Smooth muscle cell (in vitro differentiated cells): ENCODE results near the gene MYO9A. TPM values are rescaled to one million over a fixed set of nuclear protein-coding genes. Genes with fewer than 3 reads are reported as not detected.

Experiments used
- DNase-seq: peaks from one replicate; lab custom pipeline; 2025; ENCODE audit not compliant: unreplicated experiment; lab: John Stamatoyannopoulos, UW
- H2AFZ ChIP-seq: fragments of 200-600 bp; sonication (generic); 2 replicates; pipeline ENCODE4 v1.6.0; 2016; ENCODE audit warnings: antibody characterized with exemption, low read depth, mild to moderate bottlenecking
- H3F3A ChIP-seq: fragments of 200-600 bp; sonication (generic); 2 replicates; pipeline ENCODE4 v1.6.0; 2017; ENCODE audit warnings: antibody characterized with exemption, low read depth
- H3K27ac ChIP-seq: fragments of 200-600 bp; sonication (generic); 2 replicates; pipeline ENCODE4 v1.5.1; 2016; ENCODE audit warnings: low read depth, mild to moderate bottlenecking
- H3K27me3 ChIP-seq: fragments of 200-600 bp; sonication (generic); 2 replicates; pipeline ENCODE4 v1.6.1; 2016; ENCODE audit warnings: low read depth, mild to moderate bottlenecking
- H3K36me3 ChIP-seq: fragments of 200-600 bp; sonication (generic); 2 replicates; pipeline ENCODE4 v1.5.1; 2016; ENCODE audit warnings: low read depth
- H3K4me1 ChIP-seq: fragments of 200-600 bp; sonication (generic); 2 replicates; pipeline ENCODE4 v1.5.1; 2016; ENCODE audit warnings: low read depth
- H3K4me2 ChIP-seq: fragments of 200-600 bp; sonication (generic); 2 replicates; pipeline ENCODE4 v1.6.0; 2016; ENCODE audit warnings: mild to moderate bottlenecking
- H3K4me3 ChIP-seq: fragments of 200-600 bp; sonication (generic); 2 replicates; pipeline ENCODE4 v1.5.1; 2016; ENCODE audit warnings: mild to moderate bottlenecking
- H3K79me2 ChIP-seq: fragments of 200-600 bp; sonication (generic); 2 replicates; pipeline ENCODE4 v1.6.0; 2016; ENCODE audit warnings: low read depth, mild to moderate bottlenecking
- H3K9ac ChIP-seq: fragments of 200-600 bp; sonication (generic); 2 replicates; pipeline ENCODE4 v1.6.0; 2016; ENCODE audit warnings: low read depth
- H3K9me3 ChIP-seq: fragments of 200-600 bp; sonication (generic); replicated peaks from 2 replicates; pipeline ENCODE4 v1.5.1; 2016; ENCODE audit warnings: low read depth
- H4K20me1 ChIP-seq: fragments of 200-600 bp; sonication (generic); 2 replicates; pipeline ENCODE4 v1.6.0; 2016; ENCODE audit warnings: low read depth
- WGBS: methylation state at CpG from one replicate; pipeline ENCODE4 v1.1.7; 2016; ENCODE audit warnings: low lambda C conversion rate; 5-methylcytosine and 5-hydroxymethylcytosine counted together
- polyA plus RNA-seq: library from polyadenylated mRNA; unstranded; fragments of >200 nt; fragmentation: Nextera tagmentation; extraction: Ambion mirVana; gene quantifications from 2 replicates; pipeline ENCODE4 v1.2.1, GENCODE V29; 2016
- total RNA-seq: library from RNA; depleted of rRNA; stranded (reverse); fragments of >200 nt; gene quantifications from 2 replicates; pipeline ENCODE4 v1.2.3, GENCODE V29; 2014
- TF ChIP-seq, protein P1 (sequence below): fragments of 200-600 bp; sonication (generic); IDR thresholded peaks from 2 replicates; pipeline ENCODE4 v1.5.1; 2017; ENCODE audit warnings: borderline replicate concordance, mild to moderate bottlenecking, antibody characterized with exemption; ENCODE audit not compliant: insufficient read depth, poor library complexity, severe bottlenecking

The MYO9A gene
- total and polyA plus RNA-seq, 2 experiments from 2014 or later: 10.7 to 36.9 TPM

DNA sequence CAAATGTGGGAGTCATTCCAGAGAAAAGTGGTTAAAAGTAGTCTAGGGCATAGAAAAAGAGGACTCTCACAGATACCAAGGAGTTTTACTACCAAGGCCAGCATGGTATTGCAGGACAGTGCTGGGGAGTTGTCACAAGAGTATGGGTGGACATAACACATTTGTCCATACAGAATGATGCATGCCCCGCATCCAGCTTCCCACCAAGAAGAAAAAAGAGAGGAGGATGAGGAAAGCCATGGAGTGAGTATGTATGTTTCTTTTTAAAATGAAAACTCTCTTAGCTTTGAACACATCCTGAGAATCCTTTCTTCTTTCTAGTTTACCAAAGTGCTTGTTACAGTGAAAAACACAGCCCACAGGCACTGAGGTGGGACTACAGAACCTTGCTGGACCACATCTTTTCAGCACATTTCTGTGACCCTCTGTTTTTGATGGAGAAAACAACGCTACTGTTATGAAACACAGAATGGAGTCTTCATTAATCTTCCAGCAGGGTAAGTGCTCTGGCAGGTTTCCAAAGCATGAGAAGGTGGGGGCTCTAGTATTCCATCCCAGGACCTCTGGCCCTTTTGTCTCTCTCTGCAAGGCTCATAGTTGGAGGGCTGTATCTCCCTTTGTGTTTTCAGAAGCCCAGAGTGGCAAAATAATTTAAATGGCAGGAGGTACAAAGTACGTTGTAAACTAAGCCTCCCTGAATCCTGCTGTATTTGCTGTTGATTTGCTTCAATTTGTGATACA lies 294.9 kb downstream of the MYO9A start:
- Histone ChIP-seq H3K27ac (no peak overlapping the region), H3K79me2 (no peaks in the 10 kb centered on the region), H3K27me3 (no peaks in the 10 kb centered on the region), H3K36me3 (peaks cover 30% of the 10 kb centered on the region), H3K4me2 (no peak overlapping the region), H3K4me1 (peaks cover 5% of the 10 kb centered on the region), H3K9ac (no peak overlapping the region), H3K9me3 (peaks cover 12% of the 10 kb centered on the region), H3F3A (no peaks in the 10 kb centered on the region), H4K20me1 (no peaks in the 10 kb centered on the region), H3K4me3 (no peak overlapping the region), H2AFZ (no peak overlapping the region)
- 98% methylated on average over 3 of the region's 3 CpGs for WGBS
- TF ChIP-seq, protein P1, sequence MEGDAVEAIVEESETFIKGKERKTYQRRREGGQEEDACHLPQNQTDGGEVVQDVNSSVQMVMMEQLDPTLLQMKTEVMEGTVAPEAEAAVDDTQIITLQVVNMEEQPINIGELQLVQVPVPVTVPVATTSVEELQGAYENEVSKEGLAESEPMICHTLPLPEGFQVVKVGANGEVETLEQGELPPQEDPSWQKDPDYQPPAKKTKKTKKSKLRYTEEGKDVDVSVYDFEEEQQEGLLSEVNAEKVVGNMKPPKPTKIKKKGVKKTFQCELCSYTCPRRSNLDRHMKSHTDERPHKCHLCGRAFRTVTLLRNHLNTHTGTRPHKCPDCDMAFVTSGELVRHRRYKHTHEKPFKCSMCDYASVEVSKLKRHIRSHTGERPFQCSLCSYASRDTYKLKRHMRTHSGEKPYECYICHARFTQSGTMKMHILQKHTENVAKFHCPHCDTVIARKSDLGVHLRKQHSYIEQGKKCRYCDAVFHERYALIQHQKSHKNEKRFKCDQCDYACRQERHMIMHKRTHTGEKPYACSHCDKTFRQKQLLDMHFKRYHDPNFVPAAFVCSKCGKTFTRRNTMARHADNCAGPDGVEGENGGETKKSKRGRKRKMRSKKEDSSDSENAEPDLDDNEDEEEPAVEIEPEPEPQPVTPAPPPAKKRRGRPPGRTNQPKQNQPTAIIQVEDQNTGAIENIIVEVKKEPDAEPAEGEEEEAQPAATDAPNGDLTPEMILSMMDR: no peak
- no peak for DNase-seq

DNA sequence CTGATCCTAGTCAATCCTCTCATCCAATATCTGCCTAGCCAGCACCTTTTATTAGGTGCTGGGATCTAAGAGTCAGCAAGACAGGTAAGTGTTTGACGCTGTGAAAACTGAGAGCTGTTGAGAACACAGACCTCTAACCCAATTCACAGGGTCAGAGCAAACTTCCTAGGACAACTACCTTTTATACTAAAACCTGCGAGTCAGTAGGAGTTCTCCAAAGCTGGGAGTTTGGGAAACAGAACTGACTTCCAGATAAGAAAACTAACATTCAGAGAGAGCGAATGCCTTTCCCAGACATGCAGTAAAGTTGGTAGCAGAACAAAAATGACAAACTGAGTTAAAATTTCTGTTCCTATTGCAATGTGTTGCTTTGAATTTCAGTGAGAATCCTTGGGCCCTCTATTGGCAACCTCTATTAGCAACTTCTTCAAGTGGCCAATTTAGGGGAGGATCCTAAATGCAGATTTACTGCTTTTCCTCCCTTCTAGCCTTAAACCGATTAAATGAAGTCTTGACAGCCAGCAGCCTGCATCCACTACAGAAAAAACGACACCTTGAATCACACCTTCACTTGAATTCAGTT lies 296.3 kb downstream of the MYO9A start:
- H3F3A ChIP-seq: no peaks in the 10 kb centered on the region
- H3K4me2 ChIP-seq: no peak overlapping the region

DNA sequence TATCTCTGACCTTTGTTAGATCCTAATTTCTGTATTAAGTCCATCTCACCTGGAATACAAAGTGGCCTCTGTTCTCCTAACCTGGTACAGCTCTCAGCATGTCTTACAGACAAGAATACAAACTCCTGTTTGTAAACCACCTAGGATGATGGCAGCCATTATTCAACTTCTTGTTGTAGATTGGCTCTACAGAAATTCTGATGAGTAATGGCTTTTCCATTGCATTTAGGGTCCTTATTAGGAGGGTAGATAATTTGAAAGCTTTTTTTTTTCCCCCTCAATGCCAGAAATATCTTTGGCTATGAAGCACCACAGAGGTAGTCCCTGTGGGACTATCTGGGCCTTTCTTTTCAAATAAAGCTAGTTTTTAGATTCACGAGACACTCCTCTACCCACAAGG lies 297.8 kb downstream of the MYO9A start:
- no peaks in the 10 kb centered on the region for H3K27me3 ChIP-seq
- H3F3A ChIP-seq: no peaks in the 10 kb centered on the region
- no peak overlapping the region for H3K4me2 ChIP-seq
- H3K4me1 ChIP-seq: no peaks in the 10 kb centered on the region
- DNase-seq: no peak
- WGBS: 95% methylated on average over 1 of the region's 1 CpG
- no peak overlapping the region for H3K9ac ChIP-seq
- H3K27ac ChIP-seq: no peak overlapping the region
- no peak overlapping the region for H2AFZ ChIP-seq
- H4K20me1 ChIP-seq: no peaks in the 10 kb centered on the region
- H3K36me3 ChIP-seq: peaks cover 22% of the 10 kb centered on the region
- peaks cover 12% of the 10 kb centered on the region for H3K9me3 ChIP-seq
- no peak overlapping the region for H3K4me3 ChIP-seq
- no peaks in the 10 kb centered on the region for H3K79me2 ChIP-seq
- TF ChIP-seq, protein P1: no peak

More for the DNA sequence above, 296.3 kb downstream of the MYO9A start:
- Histone ChIP-seq H3K4me1 (peaks cover 5% of the 10 kb centered on the region), H3K4me3 (no peak overlapping the region), H3K9me3 (peaks cover 12% of the 10 kb centered on the region), H2AFZ (no peak overlapping the region), H4K20me1 (no peaks in the 10 kb centered on the region), H3K27me3 (no peaks in the 10 kb centered on the region), H3K9ac (no peak overlapping the region), H3K79me2 (no peaks in the 10 kb centered on the region), H3K36me3 (peaks cover 22% of the 10 kb centered on the region), H3K27ac (no peak overlapping the region)
- TF ChIP-seq, protein P1: no peak
- DNase-seq: no peak
- 97% methylated on average over 5 of the region's 5 CpGs for WGBS
